Measurements from ENCODE around the gene MRPL53. TPM values are rescaled to one million over a fixed set of nuclear protein-coding genes. Genes with fewer than 3 reads are reported as not detected.

The MRPL53 gene
- total and polyA plus RNA-seq, 2 of the 13 experiments (the other 11 are each of a cell fraction or from before 2014, with no cell fraction given) = 34.3 to 51.9 TPM

- TF ChIP-seq ZC3H13 (CRISPR knock-in tag; IDR thresholded peaks at IDR 0.05) (peak; percentile 65; the same call in 1 of the 2 replicates), LBX2 (CRISPR knock-in tag; IDR thresholded peaks at IDR 0.05; ENCODE audit: borderline replicate concordance) (no peak), CBX2 (IDR thresholded peaks at IDR 0.05; ENCODE audit: low read depth, low read length) (no peak), CBX2 (CRISPR knock-in tag; IDR thresholded peaks at IDR 0.05; ENCODE audit: low read depth) (no peak), ZNF331 (CRISPR knock-in tag; IDR thresholded peaks at IDR 0.05) (no peak), HNRNPLL (IDR thresholded peaks at IDR 0.05; ENCODE audit: low read depth, low read length, poor library complexity, severe bottlenecking) (no peak), ZSCAN20 (CRISPR knock-in tag; IDR thresholded peaks at IDR 0.05; ENCODE audit: borderline replicate concordance) (0 out of 2 replicates have a peak, but pooled peaks have one; percentile 35), ZNF549 (CRISPR knock-in tag; IDR thresholded peaks at IDR 0.05) (no peak), FOXK1 (CRISPR knock-in tag; IDR thresholded peaks at IDR 0.05; ENCODE audit: borderline replicate concordance, low read depth) (no peak), PAX8 (CRISPR knock-in tag; IDR thresholded peaks at IDR 0.05; ENCODE audit: borderline replicate concordance) (no peak), DZIP1 (CRISPR knock-in tag; IDR thresholded peaks at IDR 0.05) (no peak), ZNF431 (CRISPR knock-in tag; IDR thresholded peaks at IDR 0.05; ENCODE audit: borderline replicate concordance, low read depth) (no peak), NFIB (CRISPR knock-in tag; IDR thresholded peaks at IDR 0.05; ENCODE audit: borderline replicate concordance) (0 out of 2 replicates have a peak, but pooled peaks have one; percentile 28), ZNF572 (CRISPR knock-in tag; IDR thresholded peaks at IDR 0.05) (no peak), MIXL1 (CRISPR knock-in tag; IDR thresholded peaks at IDR 0.05) (no peak), REL (CRISPR knock-in tag; conservative IDR thresholded peaks at IDR 0.05) (0 out of 2 replicates have a peak, but pooled peaks have one; percentile 13), NR1H2 (CRISPR knock-in tag; IDR thresholded peaks at IDR 0.05; ENCODE audit: borderline replicate concordance, low read depth) (no peak), NCOA2 (CRISPR knock-in tag; IDR thresholded peaks at IDR 0.05) (no peak), ZNF703 (CRISPR knock-in tag; IDR thresholded peaks at IDR 0.05; ENCODE audit: borderline replicate concordance) (no peak; the same call in 1 of the 2 replicates), SMYD3 (CRISPR knock-in tag; IDR thresholded peaks at IDR 0.05) (no peak), ZMAT3 (CRISPR knock-in tag; conservative IDR thresholded peaks at IDR 0.05) (no peak), ZSCAN30 (CRISPR knock-in tag; IDR thresholded peaks at IDR 0.05) (no peak), ZNF792 (CRISPR knock-in tag; IDR thresholded peaks at IDR 0.05) (no peak), STAT6 (CRISPR knock-in tag; IDR thresholded peaks at IDR 0.05; ENCODE audit: borderline replicate concordance) (no peak)
- TF ChIP-seq, protein P1, sequence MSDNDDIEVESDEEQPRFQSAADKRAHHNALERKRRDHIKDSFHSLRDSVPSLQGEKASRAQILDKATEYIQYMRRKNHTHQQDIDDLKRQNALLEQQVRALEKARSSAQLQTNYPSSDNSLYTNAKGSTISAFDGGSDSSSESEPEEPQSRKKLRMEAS (IDR thresholded peaks at IDR 0.05) = no peak
Observed at GRCh38 chr2:74503506-74504475, 31.3 kb upstream of the MRPL53 start (continued).

Data from HepG2 (cell line).